ENCODE data around the gene ARL4C. TPM values are rescaled to one million over a fixed set of nuclear protein-coding genes. Genes with fewer than 3 reads are reported as not detected.

Gene ARL4C
- total RNA-seq, 2 experiments from 2014 or later, result 15.7 to 19.6 TPM

- no peak overlapping the region for H3K4me2 ChIP-seq (ENCODE audit: low read length)
- H2AFZ ChIP-seq (ENCODE audit: low read length), result no peak overlapping the region
- H3K4me3 ChIP-seq (ENCODE audit: low read depth, low read length, poor library complexity, severe bottlenecking), result no peak overlapping the region
- H3K79me2 ChIP-seq (ENCODE audit: insufficient read depth, low read depth, low read length), result no peaks in the 10 kb centered on the region
- no peaks in the 10 kb centered on the region for H4K20me1 ChIP-seq (ENCODE audit: insufficient read depth, low read length)
- TF ChIP-seq EZH2phosphoT487 (IDR thresholded peaks at IDR 0.05; ENCODE audit: borderline replicate concordance, low read depth, low read length) (no peak), CTCF (conservative IDR thresholded peaks at IDR 0.05; ENCODE audit: low read length) (no peak)
- H3K27ac ChIP-seq (ENCODE audit: low read depth, low read length, poor library complexity, severe bottlenecking), result no peak overlapping the region
- H3K9me2 ChIP-seq (ENCODE audit: insufficient read depth, low read length), result no peaks in the 10 kb centered on the region
- CTCF ChIA-PET (ENCODE audit: unreplicated experiment), result no interaction called here
- peaks cover 55% of the 10 kb centered on the region for H3K4me1 ChIP-seq (ENCODE audit: insufficient read depth, low read length, poor library complexity, severe bottlenecking)
- no peak for DNase-seq (ENCODE audit: low spot score)
- intact Hi-C loops (cut with micrococcal nuclease; ENCODE audit: unreplicated experiment), result no loop called here
- POLR2A ChIA-PET, result no interaction called here
- H3K36me3 ChIP-seq (ENCODE audit: insufficient read depth, low read length), result no peaks in the 10 kb centered on the region
- peaks cover 5% of the 10 kb centered on the region; the same call in 1 of the 2 replicates for H3K9me3 ChIP-seq (ENCODE audit: low read length)
- no TSS peak for BruUV-seq (replicated peaks)
Measured at GRCh38 chr2:234480337-234480736, 16.5 kb downstream of the ARL4C start.

GRCh38 chr2:234479465-234479864 is 17.4 kb downstream of the ARL4C start:
- no peak overlapping the region for H2AFZ ChIP-seq (ENCODE audit: low read length)
- H3K27ac ChIP-seq (ENCODE audit: low read depth, low read length, poor library complexity, severe bottlenecking), result no peak overlapping the region
- TF ChIP-seq CTCF (conservative IDR thresholded peaks at IDR 0.05; ENCODE audit: low read length) (no peak), EZH2phosphoT487 (IDR thresholded peaks at IDR 0.05; ENCODE audit: borderline replicate concordance, low read depth, low read length) (no peak)
- H3K36me3 ChIP-seq (ENCODE audit: insufficient read depth, low read length), result no peaks in the 10 kb centered on the region
- ChIA-PET CTCF (ENCODE audit: unreplicated experiment) (no interaction called here), POLR2A (no interaction called here)
- H3K4me3 ChIP-seq (ENCODE audit: low read depth, low read length, poor library complexity, severe bottlenecking), result no peak overlapping the region
- H3K9me2 ChIP-seq (ENCODE audit: insufficient read depth, low read length), result no peaks in the 10 kb centered on the region
- no TSS peak for BruUV-seq (replicated peaks)
- intact Hi-C loops (cut with micrococcal nuclease; ENCODE audit: unreplicated experiment), result no loop called here
- no peak for DNase-seq (ENCODE audit: low spot score)
- no peak overlapping the region for H3K4me2 ChIP-seq (ENCODE audit: low read length)
- no peaks in the 10 kb centered on the region for H3K79me2 ChIP-seq (ENCODE audit: insufficient read depth, low read depth, low read length)
- H3K9me3 ChIP-seq (ENCODE audit: low read length), result peaks cover 5% of the 10 kb centered on the region; the same call in 1 of the 2 replicates
- H3K4me1 ChIP-seq (ENCODE audit: insufficient read depth, low read length, poor library complexity, severe bottlenecking), result peaks cover 52% of the 10 kb centered on the region
- H4K20me1 ChIP-seq (ENCODE audit: insufficient read depth, low read length), result no peaks in the 10 kb centered on the region

GRCh38 chr2:234478121-234478858 is 18.6 kb downstream of the ARL4C start:
- ChIA-PET POLR2A (interaction anchor here (0.7 to 1.7 kb wide), 5 partner anchors 20 to 66 kb away, joined by 3 to 5 read pairs (median 3); no protein-coding TSS in a partner anchor), CTCF (ENCODE audit: unreplicated experiment) (no interaction called here)
- Histone ChIP-seq H3K4me2 (ENCODE audit: low read length) (no peak overlapping the region), H2AFZ (ENCODE audit: low read length) (no peak overlapping the region), H3K9me3 (ENCODE audit: low read length) (peaks cover 5% of the 10 kb centered on the region; the same call in 1 of the 2 replicates), H3K79me2 (ENCODE audit: insufficient read depth, low read depth, low read length) (no peaks in the 10 kb centered on the region), H3K4me3 (ENCODE audit: low read depth, low read length, poor library complexity, severe bottlenecking) (no peak overlapping the region), H3K27ac (ENCODE audit: low read depth, low read length, poor library complexity, severe bottlenecking) (no peak overlapping the region), H4K20me1 (ENCODE audit: insufficient read depth, low read length) (no peaks in the 10 kb centered on the region), H3K36me3 (ENCODE audit: insufficient read depth, low read length) (no peaks in the 10 kb centered on the region), H3K4me1 (ENCODE audit: insufficient read depth, low read length, poor library complexity, severe bottlenecking) (peaks cover 40% of the 10 kb centered on the region), H3K9me2 (ENCODE audit: insufficient read depth, low read length) (no peaks in the 10 kb centered on the region)
- DNase-seq (ENCODE audit: low spot score), result no peak
- intact Hi-C loops (cut with micrococcal nuclease; ENCODE audit: unreplicated experiment), result no loop called here
- no peak for TF ChIP-seq CTCF (conservative IDR thresholded peaks at IDR 0.05; ENCODE audit: low read length)
- TF ChIP-seq EZH2phosphoT487 (IDR thresholded peaks at IDR 0.05; ENCODE audit: borderline replicate concordance, low read depth, low read length), result no peak
- BruUV-seq (replicated peaks), result no TSS peak
